HK-2 (cell line): Measurements from ENCODE around the gene MRPL51.

Experiments used
- DNase-seq: peaks from one replicate; pipeline ENCODE4 v3.0.0-alpha.2; 2018; ENCODE audit not compliant: unreplicated experiment

Gene MRPL51

DNA sequence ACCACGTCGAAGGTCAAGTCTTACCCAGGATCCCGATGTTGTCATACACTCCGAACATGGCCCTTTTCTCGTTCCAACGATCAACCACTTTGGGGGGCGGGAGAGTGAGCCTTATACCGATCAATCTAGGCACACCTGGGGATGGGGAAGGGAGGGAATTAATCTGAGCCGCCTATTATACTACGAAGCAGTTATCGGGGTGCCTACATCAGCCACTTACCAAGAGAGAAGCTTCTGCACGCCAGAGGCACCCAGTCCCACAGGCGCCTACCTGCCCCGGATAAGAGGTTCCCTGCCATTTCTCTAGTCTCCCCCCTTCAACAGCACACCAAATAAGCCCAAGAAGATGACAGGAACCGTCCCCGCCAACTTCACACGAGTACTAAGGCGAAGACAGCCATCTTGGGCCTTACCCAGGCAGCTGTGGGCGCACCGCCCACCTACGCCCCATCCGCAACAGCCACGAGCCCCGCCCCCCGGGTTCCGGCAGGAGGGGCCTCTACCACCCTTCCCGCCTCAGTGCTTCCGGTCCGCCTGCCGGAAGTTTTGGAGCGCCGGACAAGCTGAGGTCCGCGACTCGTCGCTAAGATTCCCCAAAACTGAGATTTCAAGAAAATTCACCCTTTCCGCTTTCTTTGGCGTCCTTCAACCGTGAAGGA, at the start of gene MRPL51:
Gene MRPL51, minus strand, starts transcription at position 425 of the 659 bp plus-strand sequence. Its CDS starts 126 bp downstream, at position 299.
- peak; percentile 96 for DNase-seq

DNA sequence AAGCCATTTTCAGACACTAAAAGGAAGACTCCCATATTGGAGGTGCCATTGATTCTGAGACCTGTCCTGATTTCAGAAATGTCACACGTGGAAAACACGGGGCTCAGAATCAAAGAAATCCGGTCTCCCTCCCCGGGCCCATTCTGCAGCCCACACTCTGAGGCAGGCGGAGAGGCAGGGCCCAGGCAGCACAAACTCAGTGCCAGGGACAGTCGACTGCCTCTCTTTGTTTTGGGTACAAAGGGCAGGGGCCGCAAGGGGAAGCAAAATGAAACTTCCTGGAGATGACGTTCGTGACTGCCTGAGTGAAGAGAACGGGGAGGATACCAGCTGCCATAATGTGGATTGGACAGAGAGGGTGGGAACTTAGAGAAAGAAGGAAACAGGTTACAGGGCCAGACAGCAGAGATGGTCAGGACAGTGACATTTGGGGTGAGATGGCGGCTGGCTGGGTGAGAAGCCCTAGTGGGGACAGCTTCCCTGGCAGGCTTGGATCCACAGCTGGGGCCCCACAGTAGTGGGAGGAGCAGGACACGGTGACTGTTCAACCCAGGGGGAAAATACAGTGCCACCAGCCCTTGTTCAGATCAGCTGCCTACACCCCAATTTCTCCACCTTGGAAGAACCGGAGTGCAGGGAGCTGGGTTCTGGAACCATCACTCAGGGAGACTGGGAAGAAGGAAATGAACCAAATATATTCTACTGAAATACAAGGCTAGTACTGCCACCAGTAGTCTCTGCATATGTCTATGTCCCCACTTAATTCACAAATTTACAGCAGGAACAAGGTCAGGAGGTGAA, 49.3 kb upstream of the MRPL51 start:
- no peak for DNase-seq

GRCh38 chr12:6541371-6542165, 48.5 kb upstream of the MRPL51 start:
- DNase-seq: no peak

DNA sequence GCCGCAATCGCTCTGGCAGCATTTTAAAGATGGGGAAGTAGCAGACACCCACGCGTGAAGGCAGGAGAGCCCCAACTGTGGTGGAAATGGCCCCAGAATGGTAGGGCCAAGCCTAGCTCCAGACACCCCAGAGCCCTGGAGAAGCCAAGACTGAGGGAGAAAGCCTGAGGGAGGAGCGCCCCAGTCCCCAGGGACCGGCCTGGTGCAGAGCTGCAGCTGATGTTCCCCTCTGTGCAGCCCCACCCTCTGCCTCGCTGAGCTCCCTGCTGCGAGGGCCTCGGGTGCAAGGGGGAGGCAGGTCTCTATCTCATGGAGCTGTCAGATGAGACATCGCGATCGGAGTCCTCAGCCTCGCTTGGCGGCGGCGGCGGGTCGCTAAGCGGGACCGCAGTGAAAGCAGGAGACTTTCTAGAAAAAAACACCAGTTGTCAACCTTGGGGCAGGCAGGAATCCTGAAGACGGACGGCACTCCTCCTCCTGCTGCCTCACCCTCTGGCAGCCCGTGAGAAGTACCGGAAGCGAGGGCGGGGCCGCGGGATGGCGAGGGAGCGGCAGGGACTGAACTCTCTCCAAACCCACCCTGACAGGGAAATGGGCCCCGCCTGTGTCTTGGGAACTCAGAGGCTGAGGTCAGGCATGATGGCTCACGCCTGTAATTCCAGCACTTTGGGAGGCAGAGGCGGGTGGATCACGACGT, 47.3 kb upstream of the MRPL51 start:
- DNase-seq: no peak

GRCh38 chr12:6539707-6540134, 46.7 kb upstream of the MRPL51 start:
- no peak for DNase-seq

DNA sequence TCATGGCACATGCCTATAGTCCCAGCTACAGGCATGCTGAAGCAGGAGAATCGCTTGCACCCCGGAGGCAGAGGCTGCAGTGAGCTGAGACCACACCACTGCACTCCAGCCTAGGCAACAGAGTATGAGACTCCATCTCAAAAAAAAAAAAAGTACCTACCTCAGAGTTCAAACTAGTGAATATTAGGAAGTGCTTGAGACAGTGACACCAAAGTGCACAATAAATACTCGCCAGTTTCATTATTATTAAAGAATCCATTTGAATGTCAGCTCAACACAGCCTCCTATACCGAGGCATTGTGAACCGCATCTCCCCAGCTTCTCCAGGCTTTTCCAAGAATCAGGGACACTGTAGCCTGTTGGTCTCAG, 46.2 kb upstream of the MRPL51 start:
- DNase-seq: no peak

DNA sequence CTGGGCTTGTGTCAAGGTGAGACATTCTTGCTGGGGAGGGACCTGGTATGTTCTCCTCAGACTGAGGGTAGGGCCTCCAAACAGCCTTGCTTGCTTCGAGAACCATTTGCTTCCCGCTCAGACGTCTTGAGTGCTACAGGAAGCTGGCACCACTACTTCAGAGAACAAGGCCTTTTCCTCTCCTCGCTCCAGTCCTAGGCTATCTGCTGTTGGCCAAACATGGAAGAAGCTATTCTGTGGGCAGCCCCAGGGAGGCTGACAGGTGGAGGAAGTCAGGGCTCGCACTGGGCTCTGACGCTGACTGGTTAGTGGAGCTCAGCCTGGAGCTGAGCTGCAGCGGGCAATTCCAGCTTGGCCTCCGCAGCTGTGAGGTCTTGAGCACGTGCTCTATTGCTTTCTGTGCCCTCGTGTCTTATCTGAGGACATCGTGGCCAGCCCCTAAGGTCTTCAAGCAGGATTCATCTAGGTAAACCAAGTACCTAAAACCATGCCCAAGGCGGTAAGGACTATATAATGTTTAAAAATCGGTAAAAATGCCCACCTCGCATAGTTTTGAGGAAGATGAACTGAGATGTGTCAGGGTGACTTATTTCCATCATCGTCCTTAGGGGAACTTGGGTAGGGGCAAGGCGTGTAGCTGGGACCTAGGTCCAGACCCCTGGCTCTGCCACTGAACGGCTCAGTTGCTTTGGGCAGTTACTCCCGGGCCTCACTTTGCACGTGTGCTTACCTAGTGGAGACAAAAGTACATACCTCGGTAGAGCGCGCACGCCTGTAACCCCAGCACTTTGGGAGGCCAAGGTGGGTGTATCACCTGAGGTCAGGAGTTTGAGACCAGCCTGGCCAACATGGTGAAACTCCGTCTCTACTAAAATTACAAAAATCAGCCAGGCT, 45.6 kb upstream of the MRPL51 start:
- peak; percentile 75 for DNase-seq

GRCh38 chr12:6537580-6538419, 44.7 kb upstream of the MRPL51 start:
- DNase-seq: peak; percentile 83

- peak; percentile 31 for DNase-seq
These were observed 44.0 kb upstream of the MRPL51 start for GRCh38 chr12:6536894-6537579.

- peak; percentile 31 for DNase-seq
These were observed 43.1 kb upstream of the MRPL51 start for GRCh38 chr12:6535960-6536847.

DNA sequence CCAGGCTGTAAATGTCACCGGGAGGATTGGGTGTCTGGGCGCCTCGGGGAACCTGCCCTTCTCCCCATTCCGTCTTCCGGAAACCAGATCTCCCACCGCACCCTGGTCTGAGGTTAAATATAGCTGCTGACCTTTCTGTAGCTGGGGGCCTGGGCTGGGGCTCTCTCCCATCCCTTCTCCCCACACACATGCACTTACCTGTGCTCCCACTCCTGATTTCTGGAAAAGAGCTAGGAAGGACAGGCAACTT, 42.6 kb upstream of the MRPL51 start:
- no peak for DNase-seq

- peak; percentile 61 for DNase-seq
These were observed 42.1 kb upstream of the MRPL51 start for GRCh38 chr12:6534945-6535696.

DNA sequence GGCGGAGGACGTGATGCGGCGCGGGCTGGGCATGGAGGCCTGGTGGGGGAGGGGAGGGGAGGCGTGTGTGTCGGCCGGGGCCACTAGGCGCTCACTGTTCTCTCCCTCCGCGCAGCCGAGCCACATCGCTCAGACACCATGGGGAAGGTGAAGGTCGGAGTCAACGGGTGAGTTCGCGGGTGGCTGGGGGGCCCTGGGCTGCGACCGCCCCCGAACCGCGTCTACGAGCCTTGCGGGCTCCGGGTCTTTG, 41.6 kb upstream of the MRPL51 start:
- DNase-seq: no peak

GRCh38 chr12:6533923-6534694, 41.0 kb upstream of the MRPL51 start, which contains the start of gene GAPDH:
Gene GAPDH (plus strand): TSS chr12:6534517. CDS start chr12:6534833, 316 bp downstream.
- peak; percentile 95 for DNase-seq

GRCh38 chr12:6533653-6533922, 40.5 kb upstream of the MRPL51 start:
- DNase-seq: peak; percentile 88

DNA sequence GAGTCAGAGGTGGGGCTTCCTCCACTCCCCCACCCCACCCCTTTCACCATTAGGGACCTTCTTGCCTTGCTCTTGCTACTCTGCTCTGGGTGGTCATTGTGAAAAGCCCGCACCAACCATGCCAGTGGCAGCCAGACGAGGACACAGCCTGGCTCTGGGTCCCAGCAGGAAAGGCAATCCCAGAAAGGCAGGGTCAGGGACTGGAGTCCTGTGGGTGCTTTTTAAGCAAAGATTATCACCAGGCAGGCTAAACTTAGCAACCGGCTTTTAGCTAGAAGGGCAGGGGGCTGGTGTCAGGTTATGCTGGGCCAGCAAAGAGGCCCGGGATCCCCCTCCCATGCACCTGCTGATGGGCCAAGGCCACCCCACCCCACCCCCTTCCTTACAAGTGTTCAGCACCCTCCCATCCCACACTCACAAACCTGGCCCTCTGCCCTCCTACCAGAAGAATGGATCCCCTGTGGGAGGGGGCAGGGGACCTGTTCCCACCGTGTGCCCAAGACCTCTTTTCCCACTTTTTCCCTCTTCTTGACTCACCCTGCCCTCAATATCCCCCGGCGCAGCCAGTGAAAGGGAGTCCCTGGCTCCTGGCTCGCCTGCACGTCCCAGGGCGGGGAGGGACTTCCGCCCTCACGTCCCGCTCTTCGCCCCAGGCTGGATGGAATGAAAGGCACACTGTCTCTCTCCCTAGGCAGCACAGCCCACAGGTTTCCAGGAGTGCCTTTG, 40.0 kb upstream of the MRPL51 start:
- peak; percentile 89 for DNase-seq
